Transverse colon (tissue), 4 donors: Measurements from ENCODE around the gene C1QL4. TPM values are rescaled to one million over a fixed set of nuclear protein-coding genes. Genes with fewer than 3 reads are reported as not detected.

ENCODE experiments used
- DNase-seq: peaks from one replicate; pipeline ENCODE4 v3.0.0-alpha.2; 2019
- H3K27ac ChIP-seq, 4 donors: fragments of 200-600 bp; sonication (generic); 2 replicates each; pipeline ENCODE4 v1.5.1; 2016 to 2018; ENCODE audit warnings: inconsistent platforms in 4 of 4
- H3K27me3 ChIP-seq: fragments of 200-600 bp; sonication (generic); 2 replicates; pipeline ENCODE4 v1.5.1; 2017; ENCODE audit warnings: inconsistent platforms
- H3K36me3 ChIP-seq, 4 donors: fragments of 200-600 bp; sonication (generic); 2 replicates each; pipeline ENCODE4 v1.5.1; 2017 to 2019; ENCODE audit warnings: inconsistent platforms in 4 of 4
- H3K4me1 ChIP-seq, 4 donors: fragments of 200-600 bp; sonication (generic); 2 replicates each; pipeline ENCODE4 v1.5.1; 2017 to 2020; ENCODE audit warnings: inconsistent platforms in 4 of 4
- H3K4me3 ChIP-seq, 4 donors: fragments of 200-600 bp; sonication (generic); 1 replicate in 1 of 4; 2 replicates in 3 of 4; pipeline versions ENCODE4 v1.5.1 to v1.6.1; 2017 to 2019; ENCODE audit warnings: inconsistent platforms in 4 of 4
- H3K9me3 ChIP-seq, 2 donors: fragments of 200-600 bp; sonication (generic); 2 replicates each; pipeline ENCODE4 v1.5.1; 2017 to 2019; ENCODE audit warnings: inconsistent platforms in 2 of 2
- EP300 ChIP-seq: sonication (generic); formaldehyde crosslinking; IDR thresholded peaks from one replicate; pipeline ENCODE4 v1.6.1; 2017; ENCODE audit warnings: antibody characterized with exemption, low read depth
- POLR2A ChIP-seq: fragments of 450-650 bp; IDR thresholded peaks from one replicate; pipeline ENCODE4 v1.6.1; 2016; ENCODE audit warnings: antibody characterized with exemption, mild to moderate bottlenecking, moderate library complexity
- POLR2AphosphoS5 ChIP-seq, 3 donors: sonication (generic); formaldehyde crosslinking; IDR thresholded peaks; one replicate each; pipeline ENCODE4 v1.6.1; 2016; ENCODE audit warnings: antibody characterized with exemption in 3 of 3
- WGBS, 2 donors: methylation state at CpG; one replicate each; pipeline ENCODE4 v1.1.5; 2018; ENCODE audit warnings: low coverage in 1 of 2; 5-methylcytosine and 5-hydroxymethylcytosine counted together
- in situ Hi-C, 4 donors: fragments of 200-750 bp; cut with MboI; loops; one replicate each; pipeline versions ENCODE4 v1.15.0 to v1.15.1; 2017; ENCODE audit warnings: low sequenced_read_pairs in 3 of 4, low pct_ligation_motif_present in 1 of 4, low pct_unique_long_range_greater_than_20kb in 1 of 4
- intact Hi-C: fragments of 100-400 bp; cut with DNase I; formaldehyde crosslinking; loops from one replicate; pipeline ENCODE4 v1.15.1; 2023; ENCODE audit warnings: low total_unique reads
- total RNA-seq, 4 donors: library from RNA; depleted of rRNA; stranded (reverse); fragments of >200 nt; gene quantifications; one replicate each; pipeline ENCODE4 v1.1.0, GENCODE V29; 2016
- TF ChIP-seq, protein P1 (sequence below), 5 experiments: fragments of 200-600 bp in 3 of 5; fragments of 450-650 bp in 2 of 5; sonication (generic) in 3 of 5; IDR thresholded peaks; 1 replicate in 2 of 5; 2 replicates in 3 of 5; pipeline ENCODE4 v1.5.1; 2016 to 2017; ENCODE audit warnings: antibody characterized with exemption in 5 of 5, inconsistent platforms in 3 of 5, mild to moderate bottlenecking in 2 of 5, moderate library complexity in 1 of 5

The C1QL4 gene
- total RNA-seq, 4 donors from 2014 or later = not detected

- in situ Hi-C loops = no loop called here
- WGBS, 2 donors = 20 to 34% methylated on average over 3 to 52 of the region's 54 CpGs
Measured at GRCh38 chr12:49296034-49296835, 40.8 kb downstream of the C1QL4 start.

GRCh38 chr12:49295082-49295936, 41.7 kb downstream of the C1QL4 start, which contains the start of gene PRPH:
TSS of gene PRPH (plus strand) at chr12:49295147. CDS start at chr12:49295201, 54 bp downstream.
- TF ChIP-seq EP300 (no peak), POLR2AphosphoS5 (IDR thresholded peaks at IDR 0.05) (no peak), POLR2A (no peak)
- TF ChIP-seq, protein P1, sequence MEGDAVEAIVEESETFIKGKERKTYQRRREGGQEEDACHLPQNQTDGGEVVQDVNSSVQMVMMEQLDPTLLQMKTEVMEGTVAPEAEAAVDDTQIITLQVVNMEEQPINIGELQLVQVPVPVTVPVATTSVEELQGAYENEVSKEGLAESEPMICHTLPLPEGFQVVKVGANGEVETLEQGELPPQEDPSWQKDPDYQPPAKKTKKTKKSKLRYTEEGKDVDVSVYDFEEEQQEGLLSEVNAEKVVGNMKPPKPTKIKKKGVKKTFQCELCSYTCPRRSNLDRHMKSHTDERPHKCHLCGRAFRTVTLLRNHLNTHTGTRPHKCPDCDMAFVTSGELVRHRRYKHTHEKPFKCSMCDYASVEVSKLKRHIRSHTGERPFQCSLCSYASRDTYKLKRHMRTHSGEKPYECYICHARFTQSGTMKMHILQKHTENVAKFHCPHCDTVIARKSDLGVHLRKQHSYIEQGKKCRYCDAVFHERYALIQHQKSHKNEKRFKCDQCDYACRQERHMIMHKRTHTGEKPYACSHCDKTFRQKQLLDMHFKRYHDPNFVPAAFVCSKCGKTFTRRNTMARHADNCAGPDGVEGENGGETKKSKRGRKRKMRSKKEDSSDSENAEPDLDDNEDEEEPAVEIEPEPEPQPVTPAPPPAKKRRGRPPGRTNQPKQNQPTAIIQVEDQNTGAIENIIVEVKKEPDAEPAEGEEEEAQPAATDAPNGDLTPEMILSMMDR (IDR thresholded peaks at IDR 0.05) = no peak
- Histone ChIP-seq H3K4me1 (peaks cover 12 to 33% (median 28%) of the 10 kb centered on the region in 4 donors), H3K27me3 (peaks cover 66% of the 10 kb centered on the region), H3K4me3 (peak within 1 kb of the TSS in 2 of 4 donors; percentile 7 to 8), H3K36me3 (no peaks in the 10 kb centered on the region), H3K9me3 (no peaks in the 10 kb centered on the region), H3K27ac (no peak within 1 kb of the TSS)
- intact Hi-C loops (no loop called here), in situ Hi-C loops (no loop called here)
- DNase-seq = no peak
- 9% methylated on average over 65 of the region's 82 CpGs; no CpG with 5 or more reads in 1 of the 2 donors for WGBS, 2 donors

More at GRCh38 chr12:49296034-49296835, 40.8 kb downstream of the C1QL4 start:
- TF ChIP-seq POLR2A = no peak
- TF ChIP-seq, protein P1 (IDR thresholded peaks at IDR 0.05) = peak; percentile 66 to 82 (median 78)
- TF ChIP-seq POLR2AphosphoS5 (IDR thresholded peaks at IDR 0.05) = no peak
- DNase-seq = peak; percentile 66
- H3K9me3 ChIP-seq = no peaks in the 10 kb centered on the region
- intact Hi-C loops = no loop called here
- H3K27ac ChIP-seq = no peak overlapping the region
- peaks cover 12 to 33% (median 28%) of the 10 kb centered on the region in 4 donors for H3K4me1 ChIP-seq
- peaks cover 72% of the 10 kb centered on the region for H3K27me3 ChIP-seq
- H3K36me3 ChIP-seq = no peaks in the 10 kb centered on the region
- peak overlapping the region in 1 of 4 donors; percentile 27 for H3K4me3 ChIP-seq

DNA sequence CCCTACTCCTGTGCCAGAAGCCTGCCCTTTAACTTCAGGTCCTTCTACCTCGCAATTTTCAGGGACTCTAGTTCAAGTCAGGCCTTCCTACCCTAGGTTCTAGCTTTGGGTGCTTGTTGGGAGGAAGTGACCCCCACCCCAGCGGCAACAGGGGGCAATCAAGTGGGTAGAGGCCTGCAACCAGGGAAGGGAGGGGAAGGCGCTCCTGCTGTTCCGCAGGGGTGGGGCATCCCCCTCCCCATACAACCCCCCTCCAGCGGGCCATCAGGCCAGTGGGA, 42.2 kb downstream of the C1QL4 start:
- H3K27me3 ChIP-seq = peaks cover 60% of the 10 kb centered on the region
- H3K4me3 ChIP-seq = no peak overlapping the region
- in situ Hi-C loops = no loop called here
- 45% methylated on average over 5 of the region's 5 CpGs; no CpG with 5 or more reads in 1 of the 2 donors for WGBS, 2 donors
- H3K36me3 ChIP-seq = no peaks in the 10 kb centered on the region
- intact Hi-C loops = loop anchor here (5.0 kb wide), 1 partner anchor 48 kb away; no protein-coding TSS in a partner anchor
- no peak for DNase-seq
- peaks cover 12 to 33% (median 28%) of the 10 kb centered on the region in 4 donors for H3K4me1 ChIP-seq
- TF ChIP-seq POLR2A (no peak), POLR2AphosphoS5 (IDR thresholded peaks at IDR 0.05) (no peak), EP300 (no peak)
- TF ChIP-seq, protein P1 (IDR thresholded peaks at IDR 0.05) = no peak
- no peak overlapping the region for H3K27ac ChIP-seq
- H3K9me3 ChIP-seq = no peaks in the 10 kb centered on the region
